HUDEP-2 (cell line): ENCODE results near the gene TBC1D2.

Experiments used
- DNase-seq, 76 experiments: peaks; one replicate each; lab custom pipeline; 2025; ENCODE audit not compliant: unreplicated experiment in 76 of 76; lab: John Stamatoyannopoulos, UW

The TBC1D2 gene

GRCh38 chr9:98241357-98242300, 13.8 kb downstream of the TBC1D2 start:
- no peak for DNase-seq

GRCh38 chr9:98240475-98240874, 15.0 kb downstream of the TBC1D2 start:
- peak in 55 of 76 experiments; percentile 8 to 69 (median 33) for DNase-seq

GRCh38 chr9:98236901-98237487, 18.5 kb downstream of the TBC1D2 start:
- DNase-seq: no peak

- no peak for DNase-seq
Observed at GRCh38 chr9:98235126-98235525, 20.3 kb downstream of the TBC1D2 start.

GRCh38 chr9:98234245-98234825, 21.1 kb downstream of the TBC1D2 start:
- DNase-seq: no peak

- DNase-seq: no peak
Observed at GRCh38 chr9:98232926-98233325, 22.5 kb downstream of the TBC1D2 start.

- DNase-seq: no peak
Observed at GRCh38 chr9:98231770-98232478, 23.5 kb downstream of the TBC1D2 start.

GRCh38 chr9:98230789-98231188, 24.7 kb downstream of the TBC1D2 start:
- DNase-seq: no peak

- DNase-seq: no peak
Observed at GRCh38 chr9:98230304-98230703, 25.1 kb downstream of the TBC1D2 start.

- DNase-seq: no peak
Observed at GRCh38 chr9:98229620-98230019, 25.8 kb downstream of the TBC1D2 start.

- DNase-seq: no peak
Observed at GRCh38 chr9:98229090-98229395, 26.4 kb downstream of the TBC1D2 start.

GRCh38 chr9:98228392-98229089, 26.9 kb downstream of the TBC1D2 start:
- no peak for DNase-seq

GRCh38 chr9:98227883-98228282, 27.6 kb downstream of the TBC1D2 start:
- DNase-seq: no peak

- no peak for DNase-seq
Observed at GRCh38 chr9:98226957-98227356, 28.5 kb downstream of the TBC1D2 start.

GRCh38 chr9:98226516-98226915, 28.9 kb downstream of the TBC1D2 start:
- DNase-seq: no peak

- peak in 64 of 76 experiments; percentile 6 to 85 (median 44) for DNase-seq
Observed at GRCh38 chr9:98225015-98225442, 30.4 kb downstream of the TBC1D2 start.

GRCh38 chr9:98222885-98223691, 32.4 kb downstream of the TBC1D2 start:
- no peak for DNase-seq

GRCh38 chr9:98220911-98221310, 34.5 kb downstream of the TBC1D2 start:
- DNase-seq: no peak

GRCh38 chr9:98219794-98220370, 35.6 kb downstream of the TBC1D2 start:
- DNase-seq: no peak
